GM12872 (cell line): ENCODE data around the gene ZCCHC7.

Experiments
- TF ChIP-seq, protein P1 (sequence below): IDR thresholded peaks from 3 replicates; pipeline ENCODE4 v1.5.1; 2011; ENCODE audit warnings: low read depth, mild to moderate bottlenecking, low read length, moderate library complexity; ENCODE audit not compliant: insufficient read depth

The ZCCHC7 gene

DNA sequence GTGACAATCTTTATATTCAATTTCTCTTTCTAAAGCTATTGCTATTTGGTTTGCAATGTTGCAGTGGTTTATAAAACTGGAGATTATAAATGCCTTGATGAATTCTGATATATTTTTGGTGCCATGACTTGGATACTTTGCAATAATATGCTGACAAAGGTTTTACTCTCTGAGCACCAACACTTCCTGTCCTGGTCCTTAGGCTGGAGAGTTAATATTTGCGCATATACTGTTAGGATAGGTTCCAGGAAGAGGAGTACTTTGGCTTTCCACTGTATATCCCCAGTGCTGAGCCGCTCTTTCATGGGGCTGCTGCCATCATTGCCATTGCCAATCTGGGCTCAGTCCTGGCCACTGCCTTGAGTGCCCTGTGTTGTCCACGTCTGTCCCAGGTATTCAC lies 139.6 kb downstream of the ZCCHC7 start:
- TF ChIP-seq, protein P1, sequence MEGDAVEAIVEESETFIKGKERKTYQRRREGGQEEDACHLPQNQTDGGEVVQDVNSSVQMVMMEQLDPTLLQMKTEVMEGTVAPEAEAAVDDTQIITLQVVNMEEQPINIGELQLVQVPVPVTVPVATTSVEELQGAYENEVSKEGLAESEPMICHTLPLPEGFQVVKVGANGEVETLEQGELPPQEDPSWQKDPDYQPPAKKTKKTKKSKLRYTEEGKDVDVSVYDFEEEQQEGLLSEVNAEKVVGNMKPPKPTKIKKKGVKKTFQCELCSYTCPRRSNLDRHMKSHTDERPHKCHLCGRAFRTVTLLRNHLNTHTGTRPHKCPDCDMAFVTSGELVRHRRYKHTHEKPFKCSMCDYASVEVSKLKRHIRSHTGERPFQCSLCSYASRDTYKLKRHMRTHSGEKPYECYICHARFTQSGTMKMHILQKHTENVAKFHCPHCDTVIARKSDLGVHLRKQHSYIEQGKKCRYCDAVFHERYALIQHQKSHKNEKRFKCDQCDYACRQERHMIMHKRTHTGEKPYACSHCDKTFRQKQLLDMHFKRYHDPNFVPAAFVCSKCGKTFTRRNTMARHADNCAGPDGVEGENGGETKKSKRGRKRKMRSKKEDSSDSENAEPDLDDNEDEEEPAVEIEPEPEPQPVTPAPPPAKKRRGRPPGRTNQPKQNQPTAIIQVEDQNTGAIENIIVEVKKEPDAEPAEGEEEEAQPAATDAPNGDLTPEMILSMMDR, result no peak

DNA sequence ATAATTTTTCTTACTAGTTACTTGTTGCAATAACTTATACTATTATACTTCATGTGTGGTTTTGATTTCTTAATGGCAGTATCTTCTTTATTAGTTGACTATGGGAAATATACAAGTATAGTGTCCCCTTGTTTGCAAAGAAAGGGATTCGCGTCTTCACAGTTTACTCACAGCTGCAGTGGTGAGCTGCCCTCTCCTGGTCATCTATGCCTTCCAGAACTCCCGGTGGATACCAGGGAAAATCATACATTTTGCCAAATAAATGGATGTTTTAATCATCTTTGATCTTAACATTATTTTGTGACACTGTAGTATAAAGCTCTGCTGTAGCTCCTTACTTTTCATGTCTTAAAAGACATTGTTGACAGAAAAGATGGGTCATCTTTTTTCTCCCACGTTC lies 142.0 kb downstream of the ZCCHC7 start:
- TF ChIP-seq, protein P1, result no peak

DNA sequence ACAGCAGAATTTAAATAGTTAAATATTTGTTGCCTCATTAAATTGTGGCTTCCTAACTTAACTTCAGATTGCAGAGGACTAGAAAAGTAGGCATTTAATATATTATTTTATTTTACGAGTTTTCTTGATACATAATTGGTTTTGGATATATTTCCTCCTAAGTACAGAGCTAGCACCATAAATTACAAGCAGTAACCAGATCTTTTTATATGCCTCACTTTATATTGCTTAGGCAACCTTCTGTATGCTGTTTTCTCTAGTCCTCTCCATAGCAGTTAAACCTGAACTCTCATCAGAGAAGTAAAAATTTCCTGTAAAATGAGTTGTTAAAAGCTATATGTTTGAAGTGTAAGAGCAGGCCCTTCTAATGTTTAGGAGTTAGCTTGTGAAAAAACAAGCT lies 144.2 kb downstream of the ZCCHC7 start:
- TF ChIP-seq, protein P1, result no peak

DNA sequence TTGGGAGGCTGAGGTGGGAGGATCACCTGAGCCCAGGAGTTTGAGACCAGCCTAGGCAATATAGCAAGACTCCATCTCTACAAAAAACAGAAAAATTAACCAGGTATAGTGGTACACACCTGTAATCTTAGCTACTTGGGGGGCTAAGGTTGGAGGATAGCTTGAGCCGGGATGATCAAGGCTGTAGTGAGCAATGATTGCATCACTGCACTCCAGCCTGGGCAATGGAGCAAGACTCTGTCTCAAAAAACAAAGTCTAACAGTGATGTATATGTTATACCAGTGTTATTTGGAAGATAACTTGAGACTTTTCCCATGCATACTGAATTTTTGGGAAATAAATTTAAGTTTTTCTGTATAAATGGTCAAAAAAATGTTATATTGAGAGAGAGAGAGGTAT lies 146.3 kb downstream of the ZCCHC7 start:
- TF ChIP-seq, protein P1, result no peak

DNA sequence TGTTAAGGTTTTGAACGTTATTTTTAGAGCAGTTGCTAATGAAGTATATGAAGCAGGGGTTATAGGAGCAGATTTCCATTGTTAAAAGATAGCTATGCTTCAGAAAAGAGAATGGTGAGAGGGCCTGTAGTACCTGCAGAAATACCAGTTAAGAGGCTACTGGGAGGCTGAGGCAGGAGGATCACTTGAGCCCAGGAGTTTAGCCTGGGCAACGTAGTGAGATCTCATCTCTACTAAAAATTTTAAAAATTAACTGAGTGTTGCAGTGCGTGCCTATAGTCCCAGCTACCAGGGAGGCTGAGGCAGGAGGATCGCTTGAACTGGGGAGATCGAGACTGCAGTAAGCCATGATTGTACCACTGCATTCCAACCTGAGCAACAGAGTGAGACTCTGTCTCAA lies 148.8 kb downstream of the ZCCHC7 start:
- TF ChIP-seq, protein P1, result no peak

DNA sequence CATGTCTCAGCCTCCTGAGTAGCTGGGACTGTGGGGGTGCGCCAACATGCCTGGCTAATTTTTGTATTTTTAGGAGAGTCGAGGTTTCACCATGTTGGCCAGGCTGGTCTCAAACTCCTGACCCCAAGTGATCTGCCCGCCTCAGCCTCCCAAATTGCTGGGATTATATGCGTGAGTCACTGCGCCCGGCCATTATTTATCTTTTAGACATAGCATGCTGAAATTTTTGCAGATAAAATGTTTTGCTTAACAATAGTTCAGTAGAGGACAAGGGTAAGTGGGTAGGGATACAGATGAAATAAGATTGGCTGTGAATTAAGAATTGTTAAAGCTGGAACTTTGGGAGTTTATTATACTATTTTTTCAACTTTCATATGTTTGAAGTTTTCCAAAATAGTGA lies 151.3 kb downstream of the ZCCHC7 start:
- TF ChIP-seq, protein P1, result no peak

DNA sequence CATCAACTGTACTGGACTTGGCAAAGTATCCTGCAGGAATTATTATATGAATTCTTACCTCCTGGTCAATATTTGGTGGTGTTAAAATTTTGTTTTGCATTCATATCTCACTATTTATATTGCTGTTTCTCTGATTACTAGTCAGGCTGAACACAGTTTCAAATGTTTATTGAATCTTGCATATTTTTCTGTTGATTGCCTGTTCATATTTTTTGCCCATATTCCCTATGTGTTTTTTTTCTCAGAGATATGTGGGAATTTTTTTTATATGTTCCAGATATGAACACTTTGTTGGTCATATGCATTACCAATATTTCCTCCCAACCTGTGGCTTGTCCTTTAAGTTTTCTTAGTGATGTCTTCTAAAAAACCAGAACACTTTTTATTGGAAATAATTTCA lies 153.2 kb downstream of the ZCCHC7 start:
- TF ChIP-seq, protein P1, result no peak

DNA sequence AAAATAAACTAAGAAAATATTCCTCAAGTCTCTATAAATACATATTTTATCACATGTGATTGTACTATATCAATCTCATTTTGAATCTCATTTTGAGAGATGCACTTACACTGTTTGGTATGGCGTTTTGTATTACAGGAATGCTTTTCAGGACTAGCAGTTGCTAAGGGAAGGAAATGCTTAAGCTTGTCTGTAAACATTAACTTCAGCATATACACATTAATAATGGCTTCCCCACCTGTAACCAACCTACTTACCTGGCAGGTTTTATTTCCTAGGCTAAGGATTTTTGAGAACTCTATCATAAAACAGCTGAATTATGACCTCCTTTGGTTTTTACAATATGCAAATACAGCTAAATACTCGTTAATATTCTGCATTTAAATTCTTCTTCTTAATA lies 161.2 kb downstream of the ZCCHC7 start:
- TF ChIP-seq, protein P1, result no peak
